ENCODE measurements around the gene KBTBD12. TPM values are rescaled to one million over a fixed set of nuclear protein-coding genes. Genes with fewer than 3 reads are reported as not detected.

KBTBD12 gene
- total and polyA plus RNA-seq, 2 donors (not counting 3 experiments of a cell fraction or from before 2014, with no cell fraction given), result not detected

- Histone ChIP-seq H3K4me1 (ENCODE audit: control insufficient read depth, extremely low read depth, insufficient read depth, low read length) (no peaks in the 10 kb centered on the region), H3K9me1 (replicated peaks; ENCODE audit: control insufficient read depth, extremely low read depth, insufficient read depth, low read length) (no peaks in the 10 kb centered on the region), H3K27ac (ENCODE audit: insufficient read depth, low read depth, low read length) (no peak overlapping the region), H3K27me3 (ENCODE audit: control insufficient read depth in 2 of 2, insufficient read depth in 2 of 2, low read length in 2 of 2) (peaks cover 22 to 59% of the 10 kb centered on the region in 2 experiments), H3K9ac (replicated peaks; ENCODE audit: extremely low read depth, insufficient read depth, low read length) (no peak overlapping the region), H3K9me3 (replicated peaks; ENCODE audit: control insufficient read depth, insufficient read depth, low read length) (no peaks in the 10 kb centered on the region), H3K36me3 (ENCODE audit: control insufficient read depth in 2 of 2, extremely low read depth in 1 of 2, insufficient read depth in 2 of 2, low read length in 2 of 2) (no peaks in the 10 kb centered on the region), H3K79me2 (ENCODE audit: control insufficient read depth, insufficient read depth, low read length) (no peaks in the 10 kb centered on the region), H4K20me1 (replicated peaks; ENCODE audit: control insufficient read depth, extremely low read depth, insufficient read depth, low read length) (no peaks in the 10 kb centered on the region), H3K4me2 (ENCODE audit: insufficient read depth, low read length) (no peak overlapping the region), H3K4me3 (replicated peaks in 1 of 3; ENCODE audit: insufficient read depth in 1 of 3, low read depth in 1 of 3, low read length in 3 of 3) (no peak overlapping the region), H2AFZ (ENCODE audit: low read depth, low read length) (no peak overlapping the region)
- ChIA-PET POLR2A (no interaction called here), CTCF (interaction anchor here (1.5 to 2.2 kb wide), 2 partner anchors 10 to 399 kb away, joined by 3 to 12 read pairs; no protein-coding TSS in a partner anchor)
- BruUV-seq (replicated peaks), result no TSS peak
- intact Hi-C loops (cut with micrococcal nuclease) (loop anchor here (10.0 kb wide), 1 partner anchor 279 kb away; no protein-coding TSS in a partner anchor), dilution Hi-C loops (cut with MboI; ENCODE audit: extremely low pct_ligation_motif_present, low sequenced_read_pairs) (no loop called here)
- DNase-seq (ENCODE audit: low read depth, low spot score) (no peak), FAIRE-seq (no peak)
- TF ChIP-seq GATA2 (IDR thresholded peaks at IDR 0.05; ENCODE audit: insufficient read depth, insufficient read length, low read depth, low read length) (no peak), FOS (IDR thresholded peaks at IDR 0.05; ENCODE audit: borderline replicate concordance, insufficient read depth, low read length) (no peak), POLR2A (IDR thresholded peaks at IDR 0.05; ENCODE audit: low read depth, low read length) (no peak), MAX (IDR thresholded peaks at IDR 0.05; ENCODE audit: insufficient read depth, insufficient read length) (no peak), EZH2 (IDR thresholded peaks at IDR 0.05; ENCODE audit: borderline replicate concordance, low read depth, low read length, severe bottlenecking) (no peak), CTCF (IDR thresholded peaks at IDR 0.05; ENCODE audit: extremely low read depth in 1 of 2, insufficient read depth in 1 of 2, low read depth in 1 of 2, low read length in 2 of 2) (no peak), MYC (IDR thresholded peaks at IDR 0.05; ENCODE audit: low read depth, low read length) (no peak), POLR2AphosphoS5 (IDR thresholded peaks at IDR 0.05; ENCODE audit: insufficient read depth, low read depth, low read length) (no peak), JUN (IDR thresholded peaks at IDR 0.05; ENCODE audit: borderline replicate concordance, insufficient read depth, insufficient read length, low read depth) (no peak)
Measured at GRCh38 chr3:127974226-127974625, 59.2 kb downstream of the KBTBD12 start.
